ENCODE data around the gene KHDRBS2.

The KHDRBS2 gene

GRCh38 chr6:62009445-62009844, 276.6 kb downstream of the KHDRBS2 start:
- DNase-seq, result no peak

GRCh38 chr6:61989616-61990015, 296.4 kb downstream of the KHDRBS2 start:
- no peak for DNase-seq

- no peak for DNase-seq
These were observed 305.4 kb downstream of the KHDRBS2 start for GRCh38 chr6:61980622-61981021.

GRCh38 chr6:61977947-61978346, 308.1 kb downstream of the KHDRBS2 start:
- DNase-seq, result no peak

GRCh38 chr6:61977099-61977498, 308.9 kb downstream of the KHDRBS2 start:
- DNase-seq, result no peak

GRCh38 chr6:61959196-61959595, 326.8 kb downstream of the KHDRBS2 start:
- no peak for DNase-seq

- no peak for DNase-seq
These were observed 332.2 kb downstream of the KHDRBS2 start for GRCh38 chr6:61953851-61954250.

- no peak for DNase-seq
These were observed 334.4 kb downstream of the KHDRBS2 start for GRCh38 chr6:61951586-61951985.

- DNase-seq, result no peak
These were observed 335.2 kb downstream of the KHDRBS2 start for GRCh38 chr6:61950811-61951210.

- DNase-seq, result no peak
These were observed 336.1 kb downstream of the KHDRBS2 start for GRCh38 chr6:61949971-61950370.

GRCh38 chr6:61949161-61949560, 336.9 kb downstream of the KHDRBS2 start:
- no peak for DNase-seq

- no peak for DNase-seq
These were observed 338.6 kb downstream of the KHDRBS2 start for GRCh38 chr6:61947311-61947947.

GRCh38 chr6:61940919-61941318, 345.1 kb downstream of the KHDRBS2 start:
- DNase-seq, result no peak

GRCh38 chr6:61935242-61935846, 350.7 kb downstream of the KHDRBS2 start:
- no peak for DNase-seq

- DNase-seq, result no peak
These were observed 376.5 kb downstream of the KHDRBS2 start for GRCh38 chr6:61909486-61909885.

GRCh38 chr6:61901748-61902147, 384.3 kb downstream of the KHDRBS2 start:
- no peak for DNase-seq

GRCh38 chr6:61894536-61894935, 391.5 kb downstream of the KHDRBS2 start:
- no peak for DNase-seq

GRCh38 chr6:61887423-61887822, 398.6 kb downstream of the KHDRBS2 start:
- no peak for DNase-seq

GRCh38 chr6:61886608-61887259, 399.3 kb downstream of the KHDRBS2 start:
- no peak for DNase-seq

GRCh38 chr6:61869632-61870400, 416.2 kb downstream of the KHDRBS2 start:
- no peak for DNase-seq

GRCh38 chr6:61868507-61869080, 417.4 kb downstream of the KHDRBS2 start:
- no peak for DNase-seq

- no peak for DNase-seq
These were observed 418.4 kb downstream of the KHDRBS2 start for GRCh38 chr6:61867635-61868034.

GRCh38 chr6:61857541-61857940, 428.5 kb downstream of the KHDRBS2 start:
- DNase-seq, result no peak
